HG03045 (cell line): ENCODE results near the gene HPN.
"Not testable (repeated sequence)": the region's sequence is repeated elsewhere in the genome, so short reads cannot be mapped to it uniquely, and the experiment has no call there.

Experiments used
- ATAC-seq: cut with Tn5 transposase; IDR thresholded peaks from one replicate; pipeline ENCODE4 v1.9.1; 2021; ENCODE audit warnings: mild to moderate bottlenecking, moderate library complexity; ENCODE audit not compliant: unreplicated experiment

The HPN gene

GRCh38 chr19:35042056-35042730 is 672 bp downstream of the HPN start:
- ATAC-seq: no peak

DNA sequence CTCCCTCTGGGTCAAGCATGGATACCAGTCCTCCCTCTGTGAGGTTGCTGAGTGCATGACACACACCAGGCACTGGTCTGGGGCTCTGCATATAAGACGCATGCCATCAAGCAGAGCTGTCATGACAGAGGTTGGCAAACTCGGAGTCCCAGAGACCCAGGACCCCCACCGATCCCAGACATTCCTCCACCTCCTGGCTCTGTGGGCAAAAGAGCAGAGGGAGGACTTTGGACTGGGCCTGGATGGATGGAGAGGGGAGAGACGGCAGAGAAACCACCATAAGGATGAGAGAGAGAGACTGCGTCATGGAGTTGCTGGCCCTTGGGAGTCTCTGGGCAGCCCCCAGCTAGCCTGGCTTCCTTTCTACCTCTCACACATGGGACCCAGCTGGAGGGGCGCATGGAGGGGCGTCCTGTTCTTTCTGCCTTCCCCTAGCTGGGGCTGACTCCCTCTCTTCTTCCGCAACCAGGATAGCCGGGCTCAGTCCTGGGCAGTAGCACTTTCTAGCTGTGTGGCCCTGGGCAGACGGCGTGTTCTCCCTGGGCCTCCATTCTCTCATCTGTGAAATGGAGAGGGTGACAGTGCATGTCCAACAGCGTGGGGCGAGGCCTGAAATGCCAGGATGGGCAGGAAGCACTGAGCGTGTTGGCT is 1.6 kb downstream of the HPN start:
- ATAC-seq: no peak

DNA sequence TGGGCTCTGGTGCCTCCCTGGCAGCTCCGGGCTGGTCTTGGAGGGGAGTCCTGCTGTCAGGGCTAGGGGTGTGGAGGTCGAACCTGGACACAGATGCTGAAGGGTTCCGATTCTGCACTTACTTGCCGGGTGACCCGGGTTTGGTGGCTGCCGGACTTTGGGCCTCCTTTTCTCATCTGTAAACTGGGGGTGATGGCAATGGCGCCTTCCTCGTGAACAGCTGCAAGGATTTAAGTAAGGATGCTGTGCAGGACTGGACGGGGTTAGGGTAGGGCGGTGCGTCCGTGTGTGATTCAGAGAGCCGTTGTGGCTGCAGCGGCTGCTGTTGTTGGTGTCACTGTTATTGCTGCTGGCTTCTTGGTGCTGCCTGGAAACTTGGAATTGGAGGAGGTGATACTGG is 2.4 kb downstream of the HPN start:
- ATAC-seq: no peak

DNA sequence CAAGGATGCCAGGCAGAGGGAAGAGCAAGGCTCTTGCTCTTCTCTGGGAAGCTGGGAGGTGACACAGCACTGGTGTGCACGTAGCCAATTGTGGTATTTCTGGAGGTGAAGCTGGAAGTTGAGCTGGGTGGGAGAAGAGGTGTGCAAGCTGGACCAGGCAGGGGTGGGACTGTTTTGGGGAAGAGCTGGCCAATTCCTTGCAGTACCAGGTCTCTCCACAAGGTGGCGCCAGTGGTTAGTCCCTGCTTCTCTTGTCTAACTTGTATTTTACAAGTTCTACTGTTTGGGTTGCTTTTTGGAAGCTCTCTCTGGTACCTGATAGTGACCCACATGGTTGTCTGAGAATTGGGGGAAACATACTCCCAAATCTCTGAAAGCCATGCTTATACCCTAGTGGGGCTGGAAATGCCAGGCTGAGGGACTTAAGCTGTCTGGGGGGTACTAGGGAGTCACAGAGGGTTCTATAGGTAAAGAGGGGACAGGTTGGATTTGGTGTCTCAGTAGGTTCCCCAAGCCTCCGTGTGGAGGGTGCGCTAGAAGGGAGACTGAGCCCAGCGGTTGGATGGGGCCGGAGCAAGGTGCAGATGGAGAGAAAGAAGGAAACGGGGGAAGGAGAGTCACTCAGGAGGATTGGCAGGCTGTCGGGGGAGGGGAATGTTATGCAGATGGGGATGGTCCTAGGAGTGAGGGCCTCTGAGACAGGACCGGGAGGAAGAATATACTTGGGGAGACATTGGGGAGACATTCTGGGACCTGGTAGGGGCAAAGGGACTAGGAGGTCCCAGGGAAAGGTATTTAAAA is 3.0 kb downstream of the HPN start:
- ATAC-seq: no peak

DNA sequence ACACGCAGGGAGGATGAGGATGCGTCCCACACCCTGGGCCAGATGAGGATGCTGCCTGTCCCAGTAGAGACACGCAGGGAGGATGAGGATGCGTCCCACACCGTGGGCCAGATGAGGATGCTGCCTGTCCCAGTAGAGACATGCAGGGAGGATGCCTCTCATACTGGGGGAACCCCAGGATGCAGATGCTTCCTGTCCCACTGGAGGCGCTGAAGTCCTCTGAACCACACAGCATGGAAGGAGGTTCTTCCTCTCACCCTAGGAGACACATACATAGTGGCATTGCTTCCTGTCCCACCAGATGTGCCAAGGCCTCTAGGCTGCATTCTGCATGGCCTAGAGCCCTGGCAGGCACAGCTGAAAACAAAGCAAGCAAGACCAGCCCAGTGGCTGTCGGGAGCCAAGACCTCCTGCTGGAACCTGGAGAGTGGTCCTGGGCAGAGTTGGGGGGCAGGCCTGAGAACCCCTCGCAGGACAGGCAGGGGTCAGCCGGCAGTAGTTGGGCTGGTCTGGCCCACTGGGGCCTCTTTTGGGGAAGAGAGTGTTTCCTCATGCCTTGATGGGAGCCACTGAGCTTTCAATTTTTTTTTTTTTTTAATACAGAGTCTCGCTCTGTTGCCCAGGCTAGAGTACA is 4.3 kb downstream of the HPN start:
- ATAC-seq: no peak

DNA sequence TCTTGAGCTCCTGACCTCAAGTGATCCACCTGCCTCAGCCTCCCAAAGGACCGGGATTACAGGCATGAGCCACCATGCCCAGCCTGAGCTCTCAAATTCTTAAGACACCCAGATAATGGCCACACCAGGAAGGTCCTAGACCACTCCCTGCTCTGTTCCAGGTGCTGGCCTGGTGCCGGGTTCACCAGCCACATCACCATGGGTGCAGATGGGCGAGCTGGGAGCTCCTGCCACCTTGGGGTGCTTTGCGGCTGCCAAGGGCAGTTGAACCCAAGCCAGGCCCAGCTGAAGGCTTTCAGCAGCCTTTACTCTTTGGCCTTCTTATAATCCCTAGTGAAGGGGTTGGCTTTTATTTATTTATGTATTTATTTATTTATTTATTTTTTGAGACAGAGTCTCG is 4.9 kb downstream of the HPN start:
- no peak for ATAC-seq

- no peak for ATAC-seq
Observed at GRCh38 chr19:35048911-35049411, 7.4 kb downstream of the HPN start.

GRCh38 chr19:35049456-35049855 is 7.9 kb downstream of the HPN start:
- no peak for ATAC-seq

- not testable (repeated sequence) for ATAC-seq
Observed at GRCh38 chr19:35050662-35051061, 9.1 kb downstream of the HPN start.

DNA sequence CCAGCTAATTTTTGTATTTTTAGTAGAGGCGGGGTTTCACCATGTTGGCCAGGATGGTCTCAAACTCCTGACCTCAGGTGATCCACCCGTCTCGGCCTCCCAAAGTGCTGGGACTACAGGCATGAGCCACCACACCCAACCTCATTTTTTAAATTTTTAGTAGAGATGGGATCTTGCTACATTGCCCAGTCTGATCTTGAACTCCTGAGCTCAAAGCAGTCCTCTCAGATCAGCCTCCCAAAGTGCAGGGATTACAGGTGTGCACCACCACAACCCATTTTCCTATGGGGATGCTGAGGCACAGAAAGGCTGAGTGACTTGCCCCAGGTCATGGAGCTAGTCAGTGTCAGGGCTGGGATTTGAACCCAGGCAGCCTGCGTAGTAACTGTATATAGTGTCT is 9.7 kb downstream of the HPN start:
- not testable (repeated sequence) for ATAC-seq

DNA sequence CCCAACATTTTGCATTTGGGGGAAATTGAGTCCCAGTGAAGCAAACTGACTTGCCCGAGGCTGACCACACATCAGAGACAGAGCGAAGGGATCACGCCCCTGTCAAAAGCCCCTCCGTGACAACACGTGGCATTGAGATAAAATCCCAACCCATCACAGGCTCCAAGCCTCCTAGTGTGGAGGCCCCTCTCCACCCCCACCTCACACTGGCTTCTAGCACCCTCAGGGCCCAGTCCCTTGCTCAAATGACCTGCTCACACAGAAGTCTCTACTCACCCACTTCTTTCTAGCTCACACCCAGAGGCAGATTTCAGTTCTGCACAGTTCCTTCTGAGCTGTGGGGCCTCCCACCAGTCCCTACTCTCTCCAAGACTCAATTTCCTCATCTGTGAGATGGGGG is 10.3 kb downstream of the HPN start:
- no peak for ATAC-seq

GRCh38 chr19:35052599-35053190 is 11.2 kb downstream of the HPN start:
- ATAC-seq: no peak

- no peak for ATAC-seq
Observed at GRCh38 chr19:35053667-35054293, 12.3 kb downstream of the HPN start.

GRCh38 chr19:35054626-35055025 is 13.1 kb downstream of the HPN start:
- no peak for ATAC-seq

DNA sequence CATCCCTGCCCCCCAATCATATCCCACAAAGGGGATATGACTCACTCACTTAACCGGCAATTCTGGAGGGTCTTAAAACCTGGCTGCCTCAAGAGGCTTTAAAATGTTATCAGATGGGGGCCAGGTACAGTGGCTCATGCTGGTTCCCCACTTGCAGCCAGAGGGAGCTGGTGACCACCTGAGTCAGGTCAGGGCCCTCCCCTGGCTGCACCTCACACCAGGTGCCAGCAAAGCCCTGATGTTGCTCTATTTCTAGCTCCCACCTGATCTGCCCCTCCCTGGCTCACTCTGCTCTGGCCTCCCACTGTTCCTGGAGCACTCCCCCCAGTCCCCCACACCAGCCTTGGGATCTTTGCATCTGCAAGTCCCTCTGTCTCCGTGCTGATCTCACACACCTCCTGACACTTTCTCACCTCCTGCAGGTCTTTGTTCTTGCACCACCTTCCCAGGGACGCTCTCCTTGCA is 14.2 kb downstream of the HPN start:
- no peak for ATAC-seq

GRCh38 chr19:35056513-35057063 is 15.1 kb downstream of the HPN start:
- no peak for ATAC-seq

DNA sequence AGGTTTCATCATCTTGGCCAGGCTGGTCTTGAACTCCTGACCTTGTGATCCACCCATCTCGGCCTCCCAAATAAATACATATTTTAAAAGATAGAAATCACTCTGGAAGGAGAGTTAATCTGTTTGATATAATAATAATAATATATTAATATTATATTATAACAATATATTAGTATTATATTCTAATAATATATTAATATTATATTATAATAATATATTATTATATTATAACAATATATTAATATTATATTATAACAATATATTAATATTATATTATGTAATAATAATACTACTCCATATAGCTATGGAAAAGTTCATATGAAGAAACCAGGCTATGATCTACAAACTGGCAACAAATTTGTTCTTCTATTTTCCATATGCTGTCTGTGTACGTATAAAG is 16.8 kb downstream of the HPN start:
- ATAC-seq: no peak

DNA sequence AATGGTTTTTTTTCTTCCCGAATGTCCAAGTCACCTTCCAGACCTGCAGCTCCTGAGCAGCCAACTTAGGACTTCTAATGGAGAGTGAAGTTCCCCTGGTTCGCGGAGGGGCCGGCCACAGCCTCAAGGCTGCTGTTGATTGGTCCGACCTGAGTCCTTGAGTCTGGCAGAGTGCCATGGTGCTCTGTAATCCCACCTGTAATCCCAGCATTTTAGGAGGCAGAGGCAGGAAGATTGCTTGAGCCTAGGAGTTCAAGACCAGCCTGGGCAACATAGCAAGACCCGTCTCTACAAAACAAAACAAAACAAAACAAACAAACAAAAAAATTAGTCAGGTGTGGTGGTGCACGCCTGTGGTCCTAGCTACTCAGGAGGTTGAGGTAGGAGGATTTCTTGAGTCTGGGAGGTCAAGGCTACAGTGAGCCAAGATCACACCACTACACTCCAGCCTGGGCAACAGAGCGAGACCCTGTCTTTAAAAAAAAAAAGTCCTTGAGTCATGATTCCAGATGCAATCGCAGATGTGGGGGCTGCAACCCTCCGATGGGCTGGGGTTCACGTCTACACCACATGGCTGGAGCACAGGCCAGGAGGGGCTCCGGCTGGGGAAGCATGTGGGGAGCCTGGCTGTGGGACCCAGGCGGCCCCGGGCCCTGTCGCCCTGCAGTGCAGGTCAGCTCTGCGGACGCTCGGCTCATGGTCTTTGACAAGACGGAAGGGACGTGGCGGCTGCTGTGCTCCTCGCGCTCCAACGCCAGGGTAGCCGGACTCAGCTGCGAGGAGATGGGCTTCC is 17.7 kb downstream of the HPN start:
- no peak for ATAC-seq

DNA sequence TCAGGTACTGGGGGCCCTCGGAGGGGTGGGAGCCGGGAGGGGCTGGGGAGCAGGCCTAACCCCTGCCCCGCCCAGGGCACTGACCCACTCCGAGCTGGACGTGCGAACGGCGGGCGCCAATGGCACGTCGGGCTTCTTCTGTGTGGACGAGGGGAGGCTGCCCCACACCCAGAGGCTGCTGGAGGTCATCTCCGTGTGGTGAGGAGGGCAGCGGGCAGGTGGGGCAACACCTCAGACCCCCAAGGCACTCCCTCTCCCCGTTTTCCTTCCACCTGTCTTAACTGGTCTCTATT is 18.2 kb downstream of the HPN start:
- no peak for ATAC-seq
